GM21381 (cell line): ENCODE data around the gene CCDC194.
"Not testable (repeated sequence)": the region's sequence is repeated elsewhere in the genome, so short reads cannot be mapped to it uniquely, and the experiment has no call there.

Source experiments
- ATAC-seq: cut with Tn5 transposase; IDR thresholded peaks from one replicate; pipeline ENCODE4 v1.9.1; 2021; ENCODE audit warnings: mild to moderate bottlenecking, moderate library complexity; ENCODE audit not compliant: unreplicated experiment

CCDC194 gene

DNA sequence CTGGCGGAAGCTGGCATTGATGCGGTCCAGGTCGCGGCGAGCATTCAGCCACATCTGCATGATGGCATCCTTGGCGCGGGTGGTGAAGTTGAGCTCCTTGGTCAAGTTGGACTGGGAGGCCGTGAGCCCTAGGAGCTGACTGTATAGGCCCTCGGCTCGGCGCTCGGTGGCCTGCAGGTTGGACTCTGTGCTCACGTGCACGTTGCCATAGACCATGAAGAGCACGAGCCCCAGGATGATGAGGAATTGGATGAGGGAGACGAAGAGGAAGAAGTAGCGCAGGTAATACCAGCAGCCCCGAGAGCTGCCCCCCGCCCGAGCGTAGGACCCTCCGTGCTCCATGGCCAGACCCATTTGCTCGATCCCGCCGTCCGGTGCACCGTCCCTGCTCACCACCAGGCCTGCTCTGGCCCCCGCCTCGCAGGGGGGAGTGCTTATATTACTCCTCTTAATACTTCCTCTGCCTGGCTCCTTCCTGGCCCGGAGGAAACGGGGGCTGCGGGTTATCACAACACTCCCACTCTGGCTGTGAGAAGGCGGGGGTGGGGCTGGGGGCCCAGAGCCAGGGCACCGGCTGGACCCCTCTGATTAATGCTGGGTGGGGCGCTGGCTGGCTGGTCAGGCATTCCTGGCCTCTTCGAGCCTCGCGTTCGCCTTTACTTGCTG lies 16.9 kb downstream of the CCDC194 start, which contains the start of gene PLVAP:
Gene PLVAP, minus strand, starts transcription at position 408 of the 666 bp plus-strand sequence. Its CDS starts 54 bp downstream, at position 354.
- ATAC-seq = no peak

DNA sequence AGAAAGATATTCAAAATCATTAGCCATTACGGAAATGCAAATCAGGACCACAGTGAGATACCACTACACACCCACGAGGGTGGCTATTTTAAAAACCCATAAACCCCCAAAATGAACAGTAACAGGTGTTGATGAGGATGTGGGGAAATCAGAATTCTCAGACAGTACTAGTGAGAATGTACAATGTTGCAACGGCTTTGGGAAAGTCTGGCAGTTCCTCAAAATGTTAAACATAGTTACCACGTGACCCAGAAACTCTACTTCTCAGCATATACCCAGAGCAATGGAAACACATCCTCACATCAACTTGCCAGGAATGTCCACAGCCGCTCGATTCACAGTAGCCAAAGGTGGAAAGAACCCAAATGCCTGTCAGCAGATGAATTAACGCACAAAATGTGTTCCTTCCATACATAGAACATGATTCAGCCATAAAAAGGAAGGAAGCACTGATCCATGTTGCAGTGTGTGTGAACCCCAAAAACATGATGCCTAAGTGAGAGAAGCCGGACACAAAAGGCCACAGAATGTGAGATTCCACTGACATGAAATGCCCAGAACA lies 23.9 kb downstream of the CCDC194 start:
- peak; percentile 97 for ATAC-seq

DNA sequence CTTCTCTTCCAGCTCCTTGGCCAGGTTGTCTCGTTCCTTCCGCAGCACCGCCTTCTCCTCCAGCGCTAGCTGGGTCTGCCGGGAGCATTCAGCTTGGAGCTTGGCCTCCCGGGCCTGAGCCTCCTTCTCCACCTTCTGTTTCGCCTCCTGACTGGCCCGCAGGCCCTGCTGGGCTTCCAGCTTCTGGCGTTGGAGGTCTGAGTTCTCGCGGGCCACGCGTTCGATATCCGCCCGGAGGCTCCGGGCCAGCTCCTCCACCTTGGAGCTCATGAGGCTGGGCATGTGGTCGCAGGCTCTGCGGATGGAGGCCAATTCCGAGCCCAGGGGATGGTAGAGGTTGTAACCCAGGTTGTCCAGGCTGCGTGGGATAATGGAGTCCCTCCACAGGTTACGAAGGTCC lies 28.6 kb downstream of the CCDC194 start:
- ATAC-seq = no peak

DNA sequence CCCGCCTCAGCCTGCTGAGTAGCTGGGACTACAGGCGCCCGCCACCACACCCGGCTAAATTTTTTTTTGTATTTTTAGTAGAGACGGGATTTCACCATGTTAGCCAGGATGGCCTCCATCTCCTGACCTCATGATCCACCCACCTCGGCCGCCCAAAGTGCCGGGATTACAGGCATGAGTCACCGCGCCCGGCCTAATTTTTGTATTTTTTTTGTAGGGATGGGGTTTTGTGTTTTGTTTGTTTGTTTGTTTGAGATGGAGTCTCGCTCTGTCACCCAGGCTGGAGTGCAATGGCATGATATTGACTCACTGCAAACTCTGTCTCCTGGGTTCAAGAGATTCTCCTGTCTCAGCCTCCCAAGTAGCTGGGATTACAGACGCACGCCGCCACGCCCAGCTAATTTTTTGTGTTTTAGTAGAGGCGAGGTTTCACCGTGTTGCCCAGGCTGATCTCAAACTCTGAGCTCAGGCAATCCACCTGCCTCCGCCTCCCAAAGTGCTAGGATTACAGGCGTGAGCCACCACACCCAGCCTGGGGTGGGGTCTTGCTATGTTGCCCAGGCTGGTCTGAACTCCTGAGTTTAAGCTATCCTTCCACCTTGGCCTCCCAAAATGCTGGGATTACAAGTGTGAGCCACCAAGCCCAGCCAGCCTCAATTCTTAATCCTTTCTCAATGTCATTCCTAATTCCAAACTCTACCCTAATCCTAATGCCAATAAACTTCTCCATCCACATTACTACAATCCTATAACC lies 30.0 kb downstream of the CCDC194 start:
- ATAC-seq = not testable (repeated sequence)

DNA sequence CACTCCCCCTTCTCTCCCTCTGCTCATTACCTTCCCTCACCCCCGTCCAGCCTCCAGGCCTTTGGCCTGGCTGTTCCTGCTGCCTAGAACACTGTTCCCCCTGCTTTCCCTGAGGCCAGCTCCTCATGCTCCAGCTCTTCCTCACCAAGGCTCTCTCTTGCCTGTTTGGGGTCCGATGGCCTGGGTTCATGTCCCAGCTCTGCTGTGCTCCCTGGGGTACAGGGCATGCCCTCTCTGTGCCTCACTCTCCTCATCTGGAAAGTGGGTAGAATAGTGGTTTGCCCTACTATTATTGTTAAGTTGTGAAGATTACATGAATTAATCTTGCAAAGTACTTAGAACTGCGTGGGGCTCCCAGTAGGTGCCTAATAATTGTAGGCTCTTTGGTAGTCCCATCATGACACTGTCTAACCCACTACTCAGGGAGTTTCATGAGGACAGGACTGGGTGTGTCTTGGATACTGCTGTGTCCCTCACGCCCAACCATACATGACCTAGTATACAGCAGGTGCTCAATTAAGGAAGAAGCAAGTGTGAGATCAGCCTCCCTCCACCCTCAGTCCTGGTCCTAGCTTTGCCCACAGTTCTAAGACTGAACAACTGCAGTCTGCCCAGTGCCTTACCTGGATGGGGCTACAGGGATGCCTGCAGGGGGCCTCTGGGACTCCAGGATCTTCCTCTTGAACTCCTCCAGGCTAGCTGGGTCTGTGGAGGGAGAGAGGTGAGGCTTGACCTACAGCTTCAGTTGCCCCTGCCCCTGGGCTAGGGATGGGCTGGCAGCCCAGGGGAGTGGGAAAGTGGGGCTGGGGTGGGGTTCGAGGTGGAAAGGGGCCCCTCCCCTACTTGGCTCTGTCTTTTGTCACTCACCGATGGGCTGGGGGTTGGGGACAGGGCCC lies 33.8 kb downstream of the CCDC194 start:
- ATAC-seq = no peak

DNA sequence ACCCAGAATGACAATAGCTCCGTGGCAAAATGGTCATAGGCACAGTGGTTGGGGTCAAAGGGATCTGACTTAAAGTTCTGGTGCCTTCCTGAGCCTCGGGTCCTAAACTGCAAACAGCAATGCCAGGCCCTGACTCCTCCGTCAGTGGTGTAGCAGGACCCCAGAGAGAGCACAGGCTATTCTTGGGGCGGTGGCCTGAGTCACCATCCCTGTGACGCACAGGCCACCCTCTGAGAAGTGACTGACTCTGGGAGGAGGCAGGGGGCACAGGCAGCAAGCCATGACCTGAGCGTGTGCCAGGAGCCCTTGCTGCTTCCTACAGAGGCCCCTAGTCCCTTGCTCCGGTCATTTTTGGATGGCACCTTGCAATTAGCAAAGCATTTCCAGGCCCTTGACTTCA lies 35.6 kb downstream of the CCDC194 start:
- no peak for ATAC-seq

DNA sequence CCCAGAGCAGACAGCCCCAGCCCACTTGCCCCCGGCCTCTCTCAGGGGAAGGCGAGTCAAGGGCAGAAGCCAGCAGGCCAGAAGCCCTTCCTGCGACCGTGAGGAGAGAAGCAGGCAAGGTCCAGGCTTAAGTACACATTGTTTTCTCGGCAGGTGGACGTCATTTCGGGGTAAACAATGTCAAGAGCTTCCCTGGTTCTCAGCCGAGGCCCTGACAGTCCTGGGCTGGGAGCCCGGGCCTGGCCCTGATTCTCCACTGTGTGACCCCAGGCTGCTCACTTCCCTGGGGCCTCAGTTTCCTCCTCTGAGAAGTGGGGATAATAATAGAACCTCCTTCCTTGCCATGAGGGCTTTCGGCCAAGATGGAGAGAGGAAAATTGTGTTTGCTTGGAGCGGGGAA lies 36.3 kb downstream of the CCDC194 start:
- no peak for ATAC-seq

DNA sequence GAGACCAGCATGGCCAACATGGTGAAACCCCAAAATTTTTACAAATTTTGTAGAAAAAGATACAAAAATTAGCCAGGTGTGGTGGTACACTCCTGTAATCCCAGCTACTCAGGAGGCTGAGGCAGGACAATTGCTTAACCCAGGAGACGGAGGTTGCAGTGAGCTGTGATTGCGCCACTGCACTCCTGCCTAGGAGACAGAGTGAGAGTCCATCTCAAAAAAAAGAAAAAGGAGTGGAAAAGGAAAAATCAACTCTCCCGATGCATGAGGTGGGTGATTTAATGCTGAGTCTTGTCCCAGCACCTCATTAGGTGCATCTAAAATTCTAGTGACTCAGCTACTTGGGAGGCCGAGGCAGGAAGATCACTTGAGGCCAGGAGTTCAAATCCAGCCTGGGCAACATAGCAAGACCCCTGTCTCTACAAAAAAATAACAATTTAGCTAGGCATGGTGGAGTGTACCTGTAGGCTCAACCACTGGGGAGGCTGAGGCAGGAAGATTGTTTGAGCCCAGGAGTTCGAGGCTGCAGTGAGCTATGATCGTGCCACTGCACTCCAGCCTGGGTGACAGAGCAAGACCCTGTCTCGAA lies 36.8 kb downstream of the CCDC194 start:
- ATAC-seq = no peak

DNA sequence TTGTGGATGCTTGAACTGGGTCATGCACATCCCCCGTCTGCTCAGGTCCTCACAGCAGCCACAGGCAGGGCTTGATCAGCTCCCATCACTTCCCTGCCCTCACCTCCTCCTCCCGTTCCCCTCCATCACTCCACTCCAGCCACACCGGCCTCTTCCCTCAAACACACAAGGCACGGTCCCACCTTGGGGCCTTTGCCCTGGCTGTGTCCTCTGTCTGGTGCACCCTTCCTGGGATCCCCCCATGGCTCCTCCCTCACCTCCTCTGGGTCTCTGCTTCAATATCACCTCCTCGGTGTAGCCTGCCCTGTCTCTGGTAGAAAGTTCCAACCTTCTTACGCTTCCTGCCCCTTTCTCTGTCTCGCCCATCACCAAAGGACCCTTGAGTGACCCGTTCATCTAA lies 40.6 kb downstream of the CCDC194 start:
- no peak for ATAC-seq

DNA sequence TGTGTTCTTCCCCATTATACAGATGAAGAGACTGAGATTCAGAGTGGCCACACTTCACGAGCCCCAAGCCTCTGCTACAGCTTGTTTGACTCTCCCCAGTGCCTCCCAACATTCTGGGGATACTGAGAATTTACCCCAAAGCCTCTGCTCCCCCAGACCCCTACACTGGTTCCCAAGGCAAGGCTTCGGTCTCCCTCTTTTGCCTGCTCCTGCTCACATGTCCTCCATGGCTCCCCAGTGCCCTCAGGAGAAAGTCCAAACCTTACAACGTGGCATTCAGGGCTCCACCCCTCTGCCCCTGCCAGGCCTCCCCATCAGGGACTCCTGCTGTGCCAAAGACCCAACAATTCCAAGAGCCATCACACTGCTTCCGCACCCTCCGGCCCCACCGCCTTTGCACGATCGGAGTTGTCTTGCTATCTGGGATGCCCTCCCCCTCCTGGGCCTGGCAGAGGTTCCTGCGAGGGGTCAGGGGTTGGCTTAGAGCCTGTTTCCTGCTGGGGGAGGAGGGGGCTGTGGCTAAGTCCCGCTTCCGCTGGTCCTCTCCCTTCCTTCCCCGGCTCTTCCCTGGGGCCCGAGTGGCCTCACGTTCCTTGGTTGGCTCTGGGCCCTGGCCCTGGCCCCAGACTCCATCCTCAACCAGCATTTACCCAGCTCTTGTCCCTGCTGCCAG lies 41.3 kb downstream of the CCDC194 start:
- no peak for ATAC-seq

DNA sequence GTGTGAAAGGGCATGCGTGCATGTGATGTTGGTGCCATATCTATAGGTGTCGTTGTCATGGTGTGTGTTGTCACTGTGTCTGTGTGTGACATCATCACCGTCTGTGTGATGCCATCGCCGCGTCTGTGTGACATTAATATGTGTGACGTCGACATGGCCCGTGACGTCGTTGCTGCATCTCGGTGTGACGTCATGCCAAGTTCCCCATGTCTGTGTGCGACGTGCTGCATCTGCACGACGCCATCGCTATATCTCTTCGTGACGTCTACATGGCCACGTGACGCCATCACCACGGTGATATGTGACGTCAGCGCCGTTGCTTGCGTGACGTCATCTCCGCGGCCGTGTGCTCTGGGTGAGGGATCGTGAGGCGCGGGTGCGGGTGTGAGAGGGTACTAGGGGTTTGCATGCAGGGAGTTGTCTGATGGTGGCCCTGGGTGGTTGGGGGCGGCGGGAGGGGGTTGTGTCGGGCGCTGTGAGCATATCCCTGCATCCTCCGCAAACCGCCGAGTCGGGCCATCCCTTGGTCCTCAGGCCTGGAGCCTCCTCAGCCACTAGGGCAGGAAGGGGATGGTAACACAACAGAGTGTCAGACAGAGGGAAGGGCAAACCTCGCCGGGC lies 42.1 kb downstream of the CCDC194 start:
- ATAC-seq = no peak

DNA sequence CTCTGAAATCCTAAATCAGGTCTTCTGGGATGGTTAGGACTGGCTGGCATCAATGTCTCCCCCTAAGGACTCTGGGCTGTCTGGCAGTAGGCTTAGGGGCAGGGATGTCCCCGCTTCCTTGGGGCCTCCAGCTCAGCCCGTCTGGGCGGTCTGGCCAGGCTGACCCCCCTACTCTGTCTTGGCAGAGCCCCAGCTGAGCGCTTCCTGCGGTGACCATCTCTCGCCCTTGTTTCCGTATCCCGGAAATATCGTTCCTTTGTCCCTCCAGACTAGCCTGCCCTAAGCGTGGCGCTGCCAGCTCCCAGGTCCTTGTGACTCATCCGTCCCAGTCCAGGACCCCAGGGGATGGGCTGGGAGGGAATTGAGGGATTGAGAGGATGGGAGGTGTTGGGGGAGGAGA lies 45.3 kb downstream of the CCDC194 start:
- ATAC-seq = no peak

DNA sequence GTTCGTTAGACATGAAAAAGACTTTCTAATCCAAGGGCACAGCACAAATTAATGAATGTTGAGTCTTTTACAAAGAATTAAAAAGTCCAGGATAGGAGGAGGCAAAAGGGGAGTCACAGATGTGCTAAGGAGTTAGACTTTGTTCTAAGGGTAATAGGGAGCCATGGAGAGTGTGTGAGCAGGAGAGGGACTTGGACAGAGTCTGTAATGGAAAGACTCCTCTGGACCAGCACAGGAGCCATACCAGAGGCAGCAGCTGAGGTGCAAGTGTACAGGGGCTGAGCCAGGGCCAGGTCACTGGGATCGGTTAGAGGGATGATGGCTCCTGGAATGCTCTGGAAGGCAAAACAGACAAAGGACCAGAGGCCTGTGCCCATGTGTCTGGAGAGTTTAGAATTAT lies 46.1 kb downstream of the CCDC194 start:
- no peak for ATAC-seq

DNA sequence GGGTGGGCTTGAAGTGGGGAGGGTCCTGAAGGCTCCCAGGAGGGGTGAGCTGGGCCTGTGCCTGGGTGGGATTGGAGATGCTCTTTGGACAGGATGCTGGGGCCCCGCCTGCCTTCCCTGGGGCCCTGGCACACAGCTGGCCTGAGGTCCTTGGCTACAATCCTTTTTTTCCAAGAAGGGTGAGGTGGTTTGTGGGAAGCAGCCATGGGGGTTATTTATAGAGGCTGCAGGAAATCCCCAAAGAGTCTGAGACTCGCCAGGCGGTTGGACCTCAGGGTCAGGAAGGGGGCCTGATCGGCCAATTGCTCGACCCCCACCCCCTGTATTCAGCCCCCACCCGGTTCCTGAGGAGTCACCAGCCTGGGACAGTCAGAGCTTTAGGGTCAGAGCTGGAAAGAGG lies 46.6 kb downstream of the CCDC194 start:
- ATAC-seq = no peak

DNA sequence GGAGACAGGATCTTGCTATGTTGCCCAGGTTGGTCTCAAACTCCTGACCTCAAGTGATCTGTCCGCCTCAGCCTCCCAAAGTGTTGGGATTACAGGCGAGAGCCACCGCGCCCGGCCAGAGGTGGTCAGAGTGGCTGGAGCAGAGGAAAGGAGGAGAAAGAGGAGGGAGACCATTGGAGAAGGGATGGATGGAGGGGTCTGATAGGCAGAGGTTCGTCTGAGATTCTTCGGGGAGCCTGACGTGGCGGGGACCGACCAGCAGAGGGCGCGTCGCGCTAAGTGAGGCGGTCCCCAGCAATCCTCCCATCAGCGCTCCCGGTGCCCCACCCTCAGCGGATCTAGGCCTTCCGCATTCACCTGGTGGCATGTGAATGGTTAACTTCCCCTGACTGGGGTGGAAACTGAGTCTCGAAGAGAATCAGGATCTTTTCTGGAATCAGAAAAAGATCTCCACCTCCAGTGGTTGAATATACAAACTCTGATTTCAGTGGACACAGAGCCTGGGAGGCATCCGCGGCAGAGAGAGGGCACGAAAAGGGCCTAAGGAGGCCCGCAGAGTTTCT lies 47.8 kb downstream of the CCDC194 start:
- ATAC-seq = no peak

DNA sequence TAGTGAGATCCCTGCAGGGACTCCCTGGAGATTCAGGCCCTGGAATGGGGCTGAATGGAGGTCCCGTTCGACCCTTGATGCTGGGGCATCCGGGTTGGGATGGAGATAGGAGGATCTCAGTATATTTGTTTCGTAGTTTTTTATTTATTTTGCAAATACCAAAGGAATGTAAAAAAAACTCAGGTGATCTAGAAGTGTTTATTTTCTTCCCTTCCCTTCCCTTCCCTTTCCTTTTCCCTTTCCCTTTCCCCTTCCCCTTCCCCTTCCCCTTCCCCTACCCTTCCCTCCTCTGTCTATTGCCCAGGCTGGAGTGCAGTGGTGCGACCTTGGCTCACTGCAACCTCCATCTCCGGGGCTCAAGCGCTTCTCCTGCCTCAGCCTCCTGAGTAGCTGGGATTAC lies 52.2 kb downstream of the CCDC194 start:
- no peak for ATAC-seq

DNA sequence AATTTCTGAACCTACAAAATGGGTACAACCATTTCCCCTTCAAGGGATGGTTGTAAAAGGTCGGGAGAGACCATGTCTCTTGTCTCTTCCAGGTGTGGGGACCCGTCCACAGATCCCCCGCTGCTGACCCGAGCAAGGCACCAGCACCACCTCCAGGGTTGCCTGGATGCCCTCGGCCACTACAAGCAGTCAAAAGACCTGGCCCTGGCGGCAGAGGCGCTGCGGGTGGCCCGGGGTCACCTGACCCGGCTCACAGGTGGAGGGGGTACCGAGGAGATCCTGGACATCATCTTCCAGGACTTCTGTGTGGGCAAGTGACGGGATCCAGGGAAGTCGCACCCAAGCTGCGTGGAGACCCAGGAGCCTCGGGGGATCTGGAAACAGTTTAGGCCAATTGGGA lies 52.6 kb downstream of the CCDC194 start:
- no peak for ATAC-seq

DNA sequence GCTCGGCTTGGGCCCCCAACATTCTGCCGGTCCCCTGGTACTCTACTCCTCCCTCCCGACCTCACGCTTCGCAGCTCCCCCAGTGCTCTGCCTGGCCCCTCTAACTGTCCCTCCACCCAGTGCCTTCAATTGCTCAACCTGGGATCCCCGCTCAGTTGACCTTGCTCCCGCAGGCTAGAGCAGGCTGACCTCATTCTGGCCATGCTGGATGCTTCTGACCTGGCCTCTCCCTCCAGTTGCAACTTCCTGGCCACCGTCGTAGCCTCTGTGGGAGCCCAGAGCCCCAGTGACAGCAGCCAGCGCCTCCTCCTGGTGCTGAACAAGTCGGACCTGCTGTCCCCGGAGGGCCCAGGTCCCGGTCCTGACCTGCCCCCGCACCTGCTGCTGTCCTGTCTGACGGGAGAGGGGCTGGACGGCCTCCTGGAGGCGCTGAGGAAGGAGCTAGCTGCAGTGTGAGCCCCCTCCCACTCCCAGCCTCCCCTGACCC lies 53.1 kb downstream of the CCDC194 start:
- ATAC-seq = no peak
